HepG2 (cell line): Measurements from ENCODE around the gene DOHH. TPM values are rescaled to one million over a fixed set of nuclear protein-coding genes. Genes with fewer than 3 reads are reported as not detected.
A peak's percentile ranks its signal among the peaks of the same experiment; 100 is the strongest.

Source experiments
- ARID4A ChIP-seq: sonication (generic); formaldehyde crosslinking; IDR thresholded peaks from 2 replicates; pipeline ENCODE4 v1.5.0; 2020; ENCODE audit warnings: mild to moderate bottlenecking, missing genetic modification reagents, borderline replicate concordance
- ARID5B ChIP-seq: IDR thresholded peaks from 2 replicates; pipeline ENCODE4 v1.4.0; 2020; ENCODE audit warnings: mild to moderate bottlenecking, missing genetic modification reagents
- ARNT ChIP-seq: fragments of 450-650 bp; IDR thresholded peaks from 2 replicates; pipeline ENCODE4 v1.6.1; 2017
- GMEB1 ChIP-seq: sonication (generic); formaldehyde crosslinking; IDR thresholded peaks from 2 replicates; pipeline ENCODE4 v1.5.1; 2020; ENCODE audit warnings: missing genetic modification reagents, mild to moderate bottlenecking, borderline replicate concordance
- HNF4G ChIP-seq, 2 experiments: sonication (generic) in 1 of 2; formaldehyde crosslinking in 1 of 2; IDR thresholded peaks; 2 replicates each; pipeline versions ENCODE4 v1.4.0 to v1.6.1; 2011 to 2020; ENCODE audit warnings: borderline replicate concordance in 2 of 2, low read depth in 2 of 2, mild to moderate bottlenecking in 2 of 2, low read length in 1 of 2, missing genetic modification reagents in 1 of 2, moderate library complexity in 1 of 2
- NFRKB ChIP-seq: fragments of 450-650 bp; IDR thresholded peaks from 2 replicates; pipeline ENCODE4 v1.6.1; 2017
- RBFOX2 ChIP-seq: fragments of 200-400 bp; formaldehyde crosslinking; IDR thresholded peaks from 2 replicates; pipeline ENCODE4 v1.6.1; 2017; ENCODE audit warnings: low read depth, mild to moderate bottlenecking, low read length
- SETDB1 ChIP-seq: sonication (generic); formaldehyde crosslinking; IDR thresholded peaks from 2 replicates; pipeline ENCODE4 v1.5.1; 2020; ENCODE audit warnings: missing genetic modification reagents, mild to moderate bottlenecking, borderline replicate concordance
- ZBTB42 ChIP-seq: sonication (generic); formaldehyde crosslinking; IDR thresholded peaks from 2 replicates; pipeline ENCODE4 v1.5.0; 2020; ENCODE audit warnings: mild to moderate bottlenecking, missing genetic modification reagents
- ZNF547 ChIP-seq: sonication (generic); formaldehyde crosslinking; IDR thresholded peaks from 2 replicates; pipeline ENCODE4 v1.5.1; 2020; ENCODE audit warnings: mild to moderate bottlenecking, missing genetic modification reagents
- ZNF609 ChIP-seq: sonication (generic); formaldehyde crosslinking; IDR thresholded peaks from 2 replicates; pipeline ENCODE4 v1.4.0; 2020; ENCODE audit warnings: mild to moderate bottlenecking, missing genetic modification reagents, borderline replicate concordance
- ZNF773 ChIP-seq: sonication (generic); formaldehyde crosslinking; IDR thresholded peaks from 2 replicates; pipeline ENCODE4 v1.4.0; 2020; ENCODE audit warnings: missing genetic modification reagents, borderline replicate concordance
- polyA plus RNA-seq, 8 experiments: library from polyadenylated mRNA; depleted of rRNA in 3 of 8; stranded (reverse) in 7 of 8; unstranded in 1 of 8; fragments of >200 nt; fragmentation: Illumina TruSeq in 4 of 8; extraction: Trizol in 4 of 8; gene quantifications; 2 replicates each; pipeline versions ENCODE4 v1.2.1 to v1.2.3, GENCODE V29; 2011 to 2016; ENCODE audit warnings: low read depth in 4 of 8, missing spikeins in 1 of 8, mixed read lengths in 1 of 8; ENCODE audit not compliant: insufficient read depth in 1 of 8
- total RNA-seq, 5 experiments: library from RNA; depleted of rRNA; stranded (reverse); fragments of >200 nt; fragmentation: Illumina TruSeq; extraction: Trizol; gene quantifications; 2 replicates each; pipeline ENCODE4 v1.2.3, GENCODE V29; 2016; ENCODE audit warnings: low read depth in 1 of 5

Gene DOHH
- total and polyA plus RNA-seq, 2 of the 13 experiments (the other 11 are each of a cell fraction or from before 2014, with no cell fraction given), result 3.5 to 13.7 TPM

- TF ChIP-seq HNF4G (IDR thresholded peaks at IDR 0.05; ENCODE audit: borderline replicate concordance, low read depth, low read length) (peak; percentile 39; the same call in 1 of the 2 replicates), HNF4G (CRISPR knock-in tag; IDR thresholded peaks at IDR 0.05; ENCODE audit: borderline replicate concordance, low read depth) (no peak), SETDB1 (no peak), RBFOX2 (peak; percentile 68), ARNT (no peak), ARID5B (CRISPR knock-in tag) (peak; percentile 21; the same call in 1 of the 2 replicates), ZNF773 (CRISPR knock-in tag) (no peak), GMEB1 (CRISPR knock-in tag) (peak; percentile 20; the same call in 1 of the 2 replicates), NFRKB (no peak), ZNF547 (0 out of 2 replicates have a peak, but pooled peaks have one; percentile 27), ZBTB42 (peak; percentile 66; the same call in 1 of the 2 replicates), ZNF609 (peak; percentile 20; the same call in 1 of the 2 replicates), ARID4A (CRISPR knock-in tag) (peak; percentile 37; the same call in 1 of the 2 replicates)
These were observed 19.9 kb downstream of the DOHH start, which contains the start of gene SMIM24 (continued) for GRCh38 chr19:3480383-3481091.
